Stimulated activated naive CD8-positive, alpha-beta T cell treated with anti-CD3 and anti-CD28 coated beads, Interleukin-15, Interleukin-2, amounts not matched to agents 100 ng/mL and 50 ng/mL, for 24 hours (primary cell): ENCODE measurements around the gene SNAP29.
"Not testable (repeated sequence)": the region's sequence is repeated elsewhere in the genome, so short reads cannot be mapped to it uniquely, and the experiment has no call there.

Source experiments
- H3K27ac Mint-ChIP-seq: one replicate; pipeline ENCODE4 v1.8.0; 2021; ENCODE audit warnings: mild to moderate bottlenecking, mixed read lengths
- H3K27me3 Mint-ChIP-seq: one replicate; pipeline ENCODE4 v1.8.0; 2021; ENCODE audit warnings: mixed read lengths
- H3K36me3 Mint-ChIP-seq: one replicate; pipeline ENCODE4 v1.8.0; 2021; ENCODE audit warnings: low read depth, mixed read lengths
- H3K4me1 Mint-ChIP-seq: one replicate; pipeline ENCODE4 v1.8.0; 2021; ENCODE audit warnings: low read depth, mixed read lengths
- H3K4me3 Mint-ChIP-seq: one replicate; pipeline ENCODE4 v1.8.0; 2021; ENCODE audit warnings: mild to moderate bottlenecking, mixed read lengths
- H3K9me3 Mint-ChIP-seq: one replicate; pipeline ENCODE4 v1.8.0; 2021; ENCODE audit warnings: mixed read lengths

SNAP29 gene

DNA sequence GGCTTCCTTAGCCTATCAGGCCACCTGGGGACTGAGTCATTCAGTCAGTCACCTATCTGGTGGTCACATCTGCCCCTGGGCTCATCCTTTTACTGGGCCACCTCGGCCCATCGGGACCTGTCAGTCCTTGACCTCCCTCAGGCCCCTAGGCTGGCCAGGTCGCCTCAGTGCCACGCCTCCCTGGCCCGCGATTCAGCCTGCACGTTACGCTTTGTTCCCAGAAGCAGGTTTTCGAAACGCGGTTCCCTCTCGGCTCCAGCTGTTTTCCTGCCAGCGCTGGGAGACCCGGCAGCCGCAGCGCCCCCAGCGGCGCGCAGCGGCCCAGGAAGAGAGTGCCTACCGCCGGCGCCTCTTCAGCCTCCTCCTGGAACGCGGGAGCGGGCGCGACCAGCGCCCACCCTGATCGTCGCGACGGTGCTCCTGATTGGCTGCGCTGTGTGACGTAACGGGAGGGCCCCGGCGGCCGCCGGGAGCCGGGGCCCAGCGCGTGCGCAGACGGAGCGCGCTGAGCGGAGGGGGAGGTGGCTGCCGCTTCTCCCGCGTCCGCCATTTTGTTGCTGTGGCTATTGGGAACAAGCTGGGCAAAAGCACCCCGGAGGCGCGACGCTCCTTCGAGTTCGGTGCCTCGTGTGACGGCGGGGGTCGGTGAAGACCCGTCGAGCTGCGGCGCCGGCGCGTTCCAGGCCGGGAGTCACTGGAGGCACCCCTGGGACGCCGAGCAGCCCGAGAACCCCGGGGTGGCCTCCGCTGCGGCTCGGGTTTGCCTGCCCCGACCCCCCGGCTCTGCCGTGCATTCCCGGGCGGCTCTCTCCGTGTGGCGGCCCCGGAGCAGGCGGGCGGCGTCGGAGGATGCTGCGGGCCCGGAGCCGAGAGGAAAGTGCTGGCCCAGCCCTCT lies 58.4 kb downstream of the SNAP29 start, which contains the start of gene CRKL:
TSS of gene CRKL (plus strand) at position 492 of the 895 bp plus-strand sequence. CDS start 528 bp downstream, outside the sequence.
- peak within 1 kb of the TSS; percentile 88 for H3K27ac Mint-ChIP-seq
- peak within 1 kb of the TSS; percentile 98 for H3K4me3 Mint-ChIP-seq
- H3K9me3 Mint-ChIP-seq = no peaks in the 10 kb centered on the region
- no peaks in the 10 kb centered on the region for H3K27me3 Mint-ChIP-seq
- peaks cover 27% of the 10 kb centered on the region for H3K4me1 Mint-ChIP-seq
- H3K36me3 Mint-ChIP-seq = peaks cover 26% of the 10 kb centered on the region

- no peaks in the 10 kb centered on the region for H3K9me3 Mint-ChIP-seq
- H3K27ac Mint-ChIP-seq = peak overlapping the region; percentile 87
- no peaks in the 10 kb centered on the region for H3K27me3 Mint-ChIP-seq
- peak overlapping the region; percentile 98 for H3K4me3 Mint-ChIP-seq
- H3K4me1 Mint-ChIP-seq = peaks cover 34% of the 10 kb centered on the region
- H3K36me3 Mint-ChIP-seq = peaks cover 31% of the 10 kb centered on the region
These were observed 59.9 kb downstream of the SNAP29 start for GRCh38 chr22:20918663-20919218.

DNA sequence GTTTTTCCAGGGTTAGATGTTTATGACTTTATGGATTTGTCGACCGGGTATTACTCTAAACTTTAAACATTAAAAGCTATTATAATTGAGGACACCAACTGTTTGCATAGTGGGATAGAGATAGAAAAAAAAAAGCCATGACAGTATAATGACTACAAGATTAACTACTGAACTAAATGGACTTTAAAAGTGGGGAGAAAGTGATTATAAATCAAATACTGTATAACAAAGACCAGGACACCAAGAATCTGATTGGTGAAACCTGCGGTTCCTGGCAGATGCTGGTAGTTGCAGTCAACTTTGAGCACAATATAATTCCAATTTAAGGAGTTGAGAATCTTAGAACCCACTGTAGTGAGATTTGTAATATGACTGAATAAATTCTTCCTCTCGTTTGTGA lies 60.9 kb downstream of the SNAP29 start:
- Mint-ChIP-seq H3K36me3 (peaks cover 33% of the 10 kb centered on the region), H3K27me3 (no peaks in the 10 kb centered on the region), H3K4me3 (peak overlapping the region; percentile 98), H3K4me1 (peaks cover 43% of the 10 kb centered on the region), H3K27ac (peak overlapping the region; percentile 50), H3K9me3 (no peaks in the 10 kb centered on the region)

DNA sequence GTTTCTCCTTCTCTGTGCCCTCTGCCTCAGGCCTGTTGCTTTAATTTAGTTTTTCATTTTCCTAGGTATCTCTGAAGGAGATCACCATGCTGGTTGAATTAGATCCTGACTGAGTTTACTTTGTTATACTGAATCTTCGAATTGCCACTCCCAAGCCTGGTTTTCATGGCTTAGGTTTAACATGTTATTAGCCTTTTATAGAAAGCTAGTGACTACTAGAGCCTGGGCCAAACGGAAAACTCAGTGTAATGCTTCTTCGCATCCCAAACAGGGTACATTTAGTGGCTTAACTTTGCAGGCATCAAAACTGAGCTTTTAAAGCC lies 62.0 kb downstream of the SNAP29 start:
- H3K27me3 Mint-ChIP-seq = no peaks in the 10 kb centered on the region
- H3K4me1 Mint-ChIP-seq = peaks cover 55% of the 10 kb centered on the region
- no peaks in the 10 kb centered on the region for H3K9me3 Mint-ChIP-seq
- peak overlapping the region; percentile 26 for H3K27ac Mint-ChIP-seq
- H3K4me3 Mint-ChIP-seq = peak overlapping the region; percentile 98
- peaks cover 44% of the 10 kb centered on the region for H3K36me3 Mint-ChIP-seq

DNA sequence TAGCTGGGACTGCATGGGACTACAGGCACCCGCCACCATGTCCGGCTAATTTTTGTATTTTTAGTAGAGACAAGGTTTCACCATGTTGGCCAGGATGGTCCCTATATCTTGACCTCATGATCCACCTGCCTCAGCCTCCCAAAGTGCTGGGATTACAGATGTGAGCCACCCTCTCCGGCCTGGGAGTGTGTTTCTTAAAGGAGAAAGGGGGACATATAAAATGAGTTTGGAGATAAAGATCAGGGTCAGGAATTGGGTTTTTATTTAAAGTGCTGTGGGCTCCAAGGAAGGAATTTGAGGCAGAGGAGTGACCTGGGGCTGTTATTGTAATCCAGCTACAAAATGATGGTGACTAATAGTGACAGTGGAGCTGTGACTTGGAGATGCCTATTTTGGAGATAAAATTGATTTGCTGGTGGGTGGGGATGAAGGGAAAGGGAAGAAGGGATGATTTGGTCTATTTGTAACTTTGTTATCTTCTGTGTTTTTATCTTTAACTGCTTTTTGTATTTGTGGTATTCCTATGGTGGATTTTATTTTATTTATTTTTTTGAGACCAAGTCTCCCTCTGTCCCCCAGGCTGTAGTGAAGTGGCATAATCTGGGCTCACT lies 63.4 kb downstream of the SNAP29 start:
- Mint-ChIP-seq H3K9me3 (no peaks in the 10 kb centered on the region), H3K4me3 (peak overlapping the region; percentile 3), H3K36me3 (peaks cover 51% of the 10 kb centered on the region), H3K27me3 (no peaks in the 10 kb centered on the region), H3K27ac (peak overlapping the region; percentile 53), H3K4me1 (peaks cover 60% of the 10 kb centered on the region)

DNA sequence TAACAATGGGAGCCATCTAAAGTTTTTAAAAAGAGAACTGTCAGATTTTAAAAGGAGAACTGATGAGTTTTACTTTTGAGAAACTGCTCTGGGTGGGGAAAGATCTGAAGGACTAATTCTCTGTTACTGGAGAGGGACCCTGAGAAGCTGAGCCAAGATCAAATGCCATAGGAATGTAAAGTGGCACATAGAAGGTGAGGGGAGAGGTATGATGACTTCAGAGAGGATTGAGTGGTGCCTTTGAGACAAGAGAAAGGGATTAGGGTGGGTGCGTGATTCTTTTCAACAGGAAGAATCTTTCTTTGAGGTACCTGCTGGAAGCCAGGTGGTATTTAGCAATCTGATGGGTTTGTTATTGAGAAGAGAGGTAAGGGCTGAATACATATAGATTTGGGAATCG lies 67.4 kb downstream of the SNAP29 start:
- Mint-ChIP-seq H3K9me3 (no peaks in the 10 kb centered on the region), H3K4me3 (no peak overlapping the region), H3K27ac (peak overlapping the region; percentile 0), H3K27me3 (no peaks in the 10 kb centered on the region), H3K36me3 (peaks cover 38% of the 10 kb centered on the region), H3K4me1 (peaks cover 64% of the 10 kb centered on the region)

GRCh38 chr22:20927940-20928572 lies 69.2 kb downstream of the SNAP29 start:
- Mint-ChIP-seq H3K9me3 (no peaks in the 10 kb centered on the region), H3K36me3 (peaks cover 37% of the 10 kb centered on the region), H3K27me3 (no peaks in the 10 kb centered on the region), H3K27ac (no peak overlapping the region), H3K4me3 (no peak overlapping the region), H3K4me1 (peaks cover 58% of the 10 kb centered on the region)

DNA sequence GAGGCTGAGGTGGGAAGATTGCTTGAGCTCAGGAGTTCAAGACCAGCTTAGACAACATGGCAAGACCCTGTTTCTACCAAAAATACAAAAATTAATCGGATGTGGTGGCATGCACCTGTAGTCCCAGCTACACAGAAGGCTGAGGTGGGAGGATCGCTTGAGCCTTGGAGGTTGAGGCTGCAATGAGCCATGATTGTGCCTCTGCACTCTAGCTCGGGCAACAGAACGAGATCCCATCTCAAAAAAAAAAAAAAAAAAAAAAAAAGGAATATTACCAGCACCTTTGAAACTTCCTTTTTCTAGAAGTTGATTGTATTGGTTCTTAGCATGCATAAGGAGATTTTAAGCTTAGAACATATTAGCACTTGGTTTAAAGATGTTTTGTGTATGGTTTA lies 69.8 kb downstream of the SNAP29 start:
- no peak overlapping the region for H3K27ac Mint-ChIP-seq
- H3K27me3 Mint-ChIP-seq = no peaks in the 10 kb centered on the region
- peaks cover 58% of the 10 kb centered on the region for H3K4me1 Mint-ChIP-seq
- H3K4me3 Mint-ChIP-seq = no peak overlapping the region
- H3K36me3 Mint-ChIP-seq = peaks cover 39% of the 10 kb centered on the region
- no peaks in the 10 kb centered on the region for H3K9me3 Mint-ChIP-seq

DNA sequence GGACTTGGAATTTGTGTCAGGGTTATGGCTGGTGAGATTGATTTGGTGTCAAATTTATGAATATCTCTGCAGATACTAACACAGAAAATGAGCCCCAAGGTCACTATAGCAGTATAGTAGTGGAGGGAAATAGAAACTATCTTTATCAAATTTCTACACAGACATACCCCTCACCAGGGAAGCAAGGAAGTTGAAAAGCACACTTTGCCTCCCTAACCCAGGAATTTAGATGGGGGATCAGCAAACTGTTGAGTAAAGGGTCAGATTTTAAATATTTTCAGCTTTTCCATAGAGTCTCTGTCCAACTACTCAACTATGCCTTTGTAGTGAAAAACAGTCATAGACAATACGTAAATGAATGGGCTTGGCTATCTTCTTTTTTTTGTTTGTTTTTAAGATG lies 71.2 kb downstream of the SNAP29 start:
- Mint-ChIP-seq H3K36me3 (peaks cover 48% of the 10 kb centered on the region), H3K27ac (no peak overlapping the region), H3K4me1 (peaks cover 56% of the 10 kb centered on the region), H3K4me3 (no peak overlapping the region), H3K27me3 (no peaks in the 10 kb centered on the region), H3K9me3 (no peaks in the 10 kb centered on the region)

GRCh38 chr22:20930435-20930834 lies 71.6 kb downstream of the SNAP29 start:
- peaks cover 47% of the 10 kb centered on the region for H3K36me3 Mint-ChIP-seq
- H3K9me3 Mint-ChIP-seq, H3K27me3 Mint-ChIP-seq, H3K27ac Mint-ChIP-seq, H3K4me3 Mint-ChIP-seq: not testable (repeated sequence)
- H3K4me1 Mint-ChIP-seq = peaks cover 56% of the 10 kb centered on the region

DNA sequence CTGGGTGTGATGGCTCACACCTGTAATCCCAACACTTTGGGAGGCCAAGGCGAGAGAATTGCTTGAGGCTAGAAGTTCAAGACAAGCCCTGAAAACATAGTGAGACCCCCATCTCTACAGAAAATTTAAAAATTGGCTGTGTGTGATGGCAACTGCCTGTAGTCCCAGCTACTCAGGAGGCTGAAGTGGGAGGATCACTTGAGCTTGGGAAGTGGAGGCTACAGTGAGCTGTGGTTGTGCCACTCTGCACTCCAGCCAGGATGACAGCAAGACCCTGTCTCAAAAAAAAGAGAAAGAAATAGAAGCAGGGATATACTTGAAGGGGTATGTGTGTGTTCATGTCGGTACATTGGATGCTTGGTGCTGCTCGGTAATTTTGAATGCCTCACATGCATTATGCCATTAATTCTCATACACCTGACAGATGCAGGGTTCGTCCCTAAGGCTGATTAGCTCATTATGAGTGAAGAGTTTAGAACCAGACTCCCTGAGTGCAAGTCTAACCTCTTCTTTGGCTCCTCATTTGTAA lies 72.4 kb downstream of the SNAP29 start:
- Mint-ChIP-seq H3K27me3 (no peaks in the 10 kb centered on the region), H3K36me3 (peaks cover 45% of the 10 kb centered on the region), H3K27ac (no peak overlapping the region), H3K4me3 (no peak overlapping the region), H3K9me3 (no peaks in the 10 kb centered on the region), H3K4me1 (peaks cover 54% of the 10 kb centered on the region)

GRCh38 chr22:20933910-20934309 lies 75.1 kb downstream of the SNAP29 start:
- H3K36me3 Mint-ChIP-seq = peaks cover 63% of the 10 kb centered on the region
- no peaks in the 10 kb centered on the region for H3K27me3 Mint-ChIP-seq
- H3K27ac Mint-ChIP-seq = no peak overlapping the region
- no peak overlapping the region for H3K4me3 Mint-ChIP-seq
- H3K4me1 Mint-ChIP-seq = peaks cover 68% of the 10 kb centered on the region
- no peaks in the 10 kb centered on the region for H3K9me3 Mint-ChIP-seq

GRCh38 chr22:20935049-20935448 lies 76.2 kb downstream of the SNAP29 start:
- H3K27me3 Mint-ChIP-seq, H3K4me3 Mint-ChIP-seq, H3K9me3 Mint-ChIP-seq, H3K27ac Mint-ChIP-seq: not testable (repeated sequence)
- H3K4me1 Mint-ChIP-seq = peaks cover 73% of the 10 kb centered on the region
- H3K36me3 Mint-ChIP-seq = peaks cover 65% of the 10 kb centered on the region

GRCh38 chr22:20935780-20936539 lies 77.2 kb downstream of the SNAP29 start:
- not testable (repeated sequence) for H3K9me3 Mint-ChIP-seq, H3K27me3 Mint-ChIP-seq, H3K4me3 Mint-ChIP-seq
- H3K27ac Mint-ChIP-seq = peak overlapping the region; percentile 55
- peaks cover 73% of the 10 kb centered on the region for H3K36me3 Mint-ChIP-seq
- peaks cover 76% of the 10 kb centered on the region for H3K4me1 Mint-ChIP-seq
